K562 (cell line): ENCODE measurements around the gene CACNA1C. TPM values are rescaled to one million over a fixed set of nuclear protein-coding genes. Genes with fewer than 3 reads are reported as not detected.

Experiments used
- ATAC-seq: fragments of 200-7000 bp; cut with Tn5 transposase; 3 replicates; pipeline ENCODE4 v1.9.1; 2020; ENCODE audit warnings: moderate library complexity
- BruUV-seq: library from RNA; stranded (reverse); fragments of 400-500 nt; replicated peaks from 2 replicates; lab custom pipeline; 2021; lab: Mats Ljungman, UMichigan
- CTCF ChIA-PET: fragments of 300-600 bp; formaldehyde crosslinking; extraction: SDS; loops from one replicate; lab custom pipeline; 2021; ENCODE audit warnings: low intra/inter-chr PET ratio; lab: Yijun Ruan, JAX
- POLR2A ChIA-PET: fragments of 300-600, 350-650 bp; sonication (Branson Sonifier 250); formaldehyde crosslinking; extraction: SDS; loops from one replicate; lab custom pipeline; 2021; ENCODE audit warnings: antibody characterized with exemption, inconsistent platforms; lab: Yijun Ruan, JAX
- DNase-seq, 4 experiments: peaks; one replicate each; pipeline versions ENCODE4 v3.0.0 to v3.0.0-alpha.2; 2011 to 2018; ENCODE audit warnings: low spot score in 3 of 4, mixed read lengths in 3 of 4; ENCODE audit errors: extremely low read depth in 1 of 4
- FAIRE-seq: peaks from 2 replicates; lab custom pipeline; 2011; peaks lifted over from hg19 to GRCh38; lab: Jason Lieb, UNC
- H2AFZ ChIP-seq: 2 replicates; pipeline ENCODE4 v1.6.0; 2011; ENCODE audit warnings: low read depth, low read length, control low read depth, inconsistent platforms
- H3K27ac ChIP-seq: fragments of 200-600 bp; 3 replicates; pipeline ENCODE4 v1.8.0; 2011; ENCODE audit warnings: low read depth, mild to moderate bottlenecking, control low read depth, inconsistent platforms, low read length, moderate library complexity, mixed read lengths; ENCODE audit errors: extremely low read depth
- H3K27me3 ChIP-seq, 2 experiments: fragments of 300-600 bp in 1 of 2; 2 replicates in 1 of 2; 3 replicates in 1 of 2; pipeline versions ENCODE4 v1.6.0 to v1.8.0; 2011; ENCODE audit warnings: inconsistent platforms in 2 of 2, low read length in 2 of 2, mild to moderate bottlenecking in 1 of 2, mixed read lengths in 1 of 2, moderate library complexity in 1 of 2; ENCODE audit not compliant: control insufficient read depth in 2 of 2, insufficient read depth in 2 of 2
- H3K36me3 ChIP-seq: fragments of 300-600 bp; 3 replicates; pipeline ENCODE4 v1.8.0; 2011; ENCODE audit warnings: mild to moderate bottlenecking, low read length, inconsistent platforms; ENCODE audit not compliant: control insufficient read depth, insufficient read depth
- H3K4me1 ChIP-seq, 2 experiments: fragments of 200-600 bp in 1 of 2; replicated peaks in 1 of 2; 2 replicates in 1 of 2; 3 replicates in 1 of 2; pipeline versions ENCODE4 v1.5.1 to v1.8.0; 2011; ENCODE audit warnings: inconsistent platforms in 2 of 2, low read length in 2 of 2, mild to moderate bottlenecking in 1 of 2, mixed read lengths in 1 of 2, moderate library complexity in 1 of 2; ENCODE audit not compliant: control insufficient read depth in 2 of 2, insufficient read depth in 2 of 2
- H3K4me2 ChIP-seq: 2 replicates; pipeline ENCODE4 v1.6.1; 2011; ENCODE audit warnings: low read length, control low read depth, inconsistent platforms, mixed read lengths; ENCODE audit not compliant: insufficient read depth
- H3K4me3 ChIP-seq: fragments of 200-600 bp; sonication (generic), shearing (Covaris generic); 2 replicates; pipeline ENCODE4 v1.5.1; 2016; ENCODE audit warnings: control low read depth, inconsistent platforms
- H3K79me2 ChIP-seq: fragments of 200-600 bp; 3 replicates; pipeline ENCODE4 v1.8.0; 2011; ENCODE audit warnings: low read length, inconsistent platforms; ENCODE audit not compliant: control insufficient read depth, insufficient read depth
- H3K9ac ChIP-seq, 2 experiments: 2 replicates each; pipeline versions ENCODE4 v1.6.0 to v1.6.1; 2011; ENCODE audit warnings: low read depth in 2 of 2, low read length in 2 of 2, control low read depth in 1 of 2, inconsistent platforms in 1 of 2, mild to moderate bottlenecking in 1 of 2, mixed read lengths in 1 of 2; ENCODE audit not compliant: insufficient read depth in 1 of 2
- H3K9me1 ChIP-seq: one replicate; pipeline ENCODE4 v1.6.0; 2011; ENCODE audit warnings: inconsistent platforms, mild to moderate bottlenecking, low read length, moderate library complexity; ENCODE audit not compliant: control insufficient read depth, insufficient read depth
- H3K9me3 ChIP-seq: replicated peaks from 2 replicates; pipeline ENCODE4 v1.5.1; 2011; ENCODE audit warnings: low read depth, low read length, inconsistent platforms; ENCODE audit not compliant: control insufficient read depth, insufficient read depth
- H4K20me1 ChIP-seq: replicated peaks from 2 replicates; pipeline ENCODE4 v1.6.1; 2011; ENCODE audit warnings: low read length, inconsistent platforms, mixed read lengths; ENCODE audit not compliant: control insufficient read depth, insufficient read depth
- CBFA2T3 ChIP-seq: fragments of 450-650 bp; IDR thresholded peaks from 2 replicates; pipeline ENCODE4 v1.6.1; 2017
- ELF4 ChIP-seq: fragments of 450-650 bp; formaldehyde crosslinking; IDR thresholded peaks from 2 replicates; pipeline ENCODE4 v1.4.0; 2022; ENCODE audit warnings: missing genetic modification characterization
- FOXP1 ChIP-seq: sonication (generic); formaldehyde crosslinking; IDR thresholded peaks from 2 replicates; pipeline ENCODE4 v1.8.0; 2022; ENCODE audit warnings: mild to moderate bottlenecking, missing genetic modification reagents
- HDAC2 ChIP-seq: fragments of 450-650 bp; IDR thresholded peaks from 2 replicates; pipeline ENCODE4 v1.6.1; 2016; ENCODE audit warnings: mild to moderate bottlenecking
- HSF4 ChIP-seq: fragments of 250-450 bp; sonication (Bioruptor Pico); IDR thresholded peaks from 2 replicates; pipeline ENCODE4 v2.1.2; 2022; ENCODE audit warnings: mild to moderate bottlenecking, moderate library complexity, borderline replicate concordance
- MXI1 ChIP-seq: IDR thresholded peaks from 2 replicates; pipeline ENCODE4 v1.6.1; 2011; ENCODE audit warnings: low read depth, mild to moderate bottlenecking, improper control_type of control experiment, low read length
- PPARD ChIP-seq: fragments of 250-450 bp; sonication (Bioruptor Pico); IDR thresholded peaks from 2 replicates; pipeline ENCODE4 v1.8.0; 2022; ENCODE audit warnings: inconsistent platforms, mild to moderate bottlenecking, moderate library complexity
- ZNF212 ChIP-seq: fragments of 450-650 bp; formaldehyde crosslinking; IDR thresholded peaks from 2 replicates; pipeline ENCODE4 v1.4.0; 2020; ENCODE audit warnings: mild to moderate bottlenecking
- WGBS: fragments of 100-300 bp; shearing (Covaris generic); methylation state at CpG from one replicate; pipeline ENCODE4 v1.1.6; 2016; ENCODE audit warnings: low coverage, mixed read lengths; ENCODE audit not compliant: insufficient coverage; ENCODE audit errors: missing lambda C conversion rate; 5-methylcytosine and 5-hydroxymethylcytosine counted together
- in situ Hi-C: fragments of 300-500 bp; cut with MboI; formaldehyde crosslinking; loops from 4 replicates; pipeline ENCODE4 v1.15.0; 2018; ENCODE audit warnings: inconsistent platforms, mixed read lengths
- intact Hi-C: fragments of 100-400 bp; cut with micrococcal nuclease; formaldehyde crosslinking; loops from 2 replicates; pipeline ENCODE4 v1.14.2; 2022
- polyA plus RNA-seq, 8 experiments: library from polyadenylated mRNA; depleted of rRNA in 4 of 8; stranded (reverse) in 5 of 8; unstranded in 3 of 8; fragments of >200 nt; fragmentation: Nextera tagmentation in 2 of 8; fragmentation: Illumina TruSeq in 1 of 8; extraction: Ambion mirVana in 2 of 8; extraction: Trizol in 1 of 8; gene quantifications; 2 replicates each; pipeline versions ENCODE4 v1.2.1 to v1.2.3, GENCODE V29; 2011 to 2014; ENCODE audit warnings: inconsistent platforms in 1 of 8, missing spikeins in 1 of 8
- total RNA-seq, 7 experiments: library from RNA; depleted of rRNA in 6 of 7; stranded (reverse); fragments of >200 nt in 6 of 7; fragmentation: Illumina TruSeq in 2 of 7; extraction: Trizol in 2 of 7; gene quantifications; 2 replicates each; pipeline versions ENCODE4 v1.2.1 to v1.2.3, GENCODE V29; 2011 to 2021; ENCODE audit warnings: low replicate concordance in 1 of 7
- TF ChIP-seq, protein P1 (sequence below): fragments of 250-450 bp; sonication (Bioruptor Pico); IDR thresholded peaks from 2 replicates; pipeline ENCODE4 v1.4.0; 2020; ENCODE audit warnings: borderline replicate concordance
- TF ChIP-seq, protein P2 (sequence below): sonication (generic); formaldehyde crosslinking; IDR thresholded peaks from 2 replicates; pipeline ENCODE4 v1.8.0; 2023; ENCODE audit warnings: missing genetic modification reagents, mild to moderate bottlenecking, borderline replicate concordance
- TF ChIP-seq, protein P3 (sequence below): fragments of 450-650 bp; formaldehyde crosslinking; IDR thresholded peaks from 2 replicates; pipeline ENCODE4 v1.4.0; 2020; ENCODE audit warnings: mild to moderate bottlenecking, moderate library complexity

CACNA1C gene
- total and polyA plus RNA-seq, 9 of the 15 experiments (the other 6 are each of a cell fraction or from before 2014, with no cell fraction given) = not detected

DNA sequence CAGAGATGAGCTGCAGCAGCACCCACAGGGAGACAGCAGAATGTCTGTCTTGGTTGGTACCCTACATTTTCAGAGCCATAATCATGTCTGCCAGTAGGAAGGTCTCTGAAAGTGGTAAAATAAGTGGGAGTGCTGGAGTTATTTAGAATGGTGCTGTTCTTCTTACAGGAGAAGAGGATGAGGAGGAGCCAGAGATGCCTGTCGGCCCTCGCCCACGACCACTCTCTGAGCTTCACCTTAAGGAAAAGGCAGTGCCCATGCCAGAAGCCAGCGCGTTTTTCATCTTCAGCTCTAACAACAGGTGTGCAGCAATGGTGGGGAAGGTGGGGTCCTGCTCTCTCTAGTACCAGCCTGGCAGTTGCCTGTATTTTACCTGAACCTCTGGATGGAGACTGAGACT, 540.3 kb downstream of the CACNA1C start:
- H3K9me1 ChIP-seq = no peaks in the 10 kb centered on the region
- in situ Hi-C loops (no loop called here), intact Hi-C loops (no loop called here)
- DNase-seq = no peak
- no peaks in the 10 kb centered on the region for H3K36me3 ChIP-seq
- H3K4me1 ChIP-seq = no peaks in the 10 kb centered on the region
- H3K4me2 ChIP-seq = no peak overlapping the region
- no peak for ATAC-seq
- no peak overlapping the region for H3K27ac ChIP-seq
- no peak for FAIRE-seq
- no peak for TF ChIP-seq MXI1
- no peak for TF ChIP-seq FOXP1 (CRISPR knock-in tag)
- no peak for TF ChIP-seq ELF4 (CRISPR knock-in tag)
- TF ChIP-seq, protein P1, sequence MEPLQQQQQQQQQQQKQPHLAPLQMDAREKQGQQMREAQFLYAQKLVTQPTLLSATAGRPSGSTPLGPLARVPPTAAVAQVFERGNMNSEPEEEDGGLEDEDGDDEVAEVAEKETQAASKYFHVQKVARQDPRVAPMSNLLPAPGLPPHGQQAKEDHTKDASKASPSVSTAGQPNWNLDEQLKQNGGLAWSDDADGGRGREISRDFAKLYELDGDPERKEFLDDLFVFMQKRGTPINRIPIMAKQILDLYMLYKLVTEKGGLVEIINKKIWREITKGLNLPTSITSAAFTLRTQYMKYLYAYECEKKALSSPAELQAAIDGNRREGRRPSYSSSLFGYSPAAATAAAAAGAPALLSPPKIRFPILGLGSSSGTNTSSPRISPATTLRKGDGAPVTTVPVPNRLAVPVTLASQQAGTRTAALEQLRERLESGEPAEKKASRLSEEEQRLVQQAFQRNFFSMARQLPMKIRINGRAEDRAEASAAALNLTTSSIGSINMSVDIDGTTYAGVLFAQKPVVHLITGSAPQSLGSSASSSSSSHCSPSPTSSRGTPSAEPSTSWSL = no peak
- TF ChIP-seq, protein P2, sequence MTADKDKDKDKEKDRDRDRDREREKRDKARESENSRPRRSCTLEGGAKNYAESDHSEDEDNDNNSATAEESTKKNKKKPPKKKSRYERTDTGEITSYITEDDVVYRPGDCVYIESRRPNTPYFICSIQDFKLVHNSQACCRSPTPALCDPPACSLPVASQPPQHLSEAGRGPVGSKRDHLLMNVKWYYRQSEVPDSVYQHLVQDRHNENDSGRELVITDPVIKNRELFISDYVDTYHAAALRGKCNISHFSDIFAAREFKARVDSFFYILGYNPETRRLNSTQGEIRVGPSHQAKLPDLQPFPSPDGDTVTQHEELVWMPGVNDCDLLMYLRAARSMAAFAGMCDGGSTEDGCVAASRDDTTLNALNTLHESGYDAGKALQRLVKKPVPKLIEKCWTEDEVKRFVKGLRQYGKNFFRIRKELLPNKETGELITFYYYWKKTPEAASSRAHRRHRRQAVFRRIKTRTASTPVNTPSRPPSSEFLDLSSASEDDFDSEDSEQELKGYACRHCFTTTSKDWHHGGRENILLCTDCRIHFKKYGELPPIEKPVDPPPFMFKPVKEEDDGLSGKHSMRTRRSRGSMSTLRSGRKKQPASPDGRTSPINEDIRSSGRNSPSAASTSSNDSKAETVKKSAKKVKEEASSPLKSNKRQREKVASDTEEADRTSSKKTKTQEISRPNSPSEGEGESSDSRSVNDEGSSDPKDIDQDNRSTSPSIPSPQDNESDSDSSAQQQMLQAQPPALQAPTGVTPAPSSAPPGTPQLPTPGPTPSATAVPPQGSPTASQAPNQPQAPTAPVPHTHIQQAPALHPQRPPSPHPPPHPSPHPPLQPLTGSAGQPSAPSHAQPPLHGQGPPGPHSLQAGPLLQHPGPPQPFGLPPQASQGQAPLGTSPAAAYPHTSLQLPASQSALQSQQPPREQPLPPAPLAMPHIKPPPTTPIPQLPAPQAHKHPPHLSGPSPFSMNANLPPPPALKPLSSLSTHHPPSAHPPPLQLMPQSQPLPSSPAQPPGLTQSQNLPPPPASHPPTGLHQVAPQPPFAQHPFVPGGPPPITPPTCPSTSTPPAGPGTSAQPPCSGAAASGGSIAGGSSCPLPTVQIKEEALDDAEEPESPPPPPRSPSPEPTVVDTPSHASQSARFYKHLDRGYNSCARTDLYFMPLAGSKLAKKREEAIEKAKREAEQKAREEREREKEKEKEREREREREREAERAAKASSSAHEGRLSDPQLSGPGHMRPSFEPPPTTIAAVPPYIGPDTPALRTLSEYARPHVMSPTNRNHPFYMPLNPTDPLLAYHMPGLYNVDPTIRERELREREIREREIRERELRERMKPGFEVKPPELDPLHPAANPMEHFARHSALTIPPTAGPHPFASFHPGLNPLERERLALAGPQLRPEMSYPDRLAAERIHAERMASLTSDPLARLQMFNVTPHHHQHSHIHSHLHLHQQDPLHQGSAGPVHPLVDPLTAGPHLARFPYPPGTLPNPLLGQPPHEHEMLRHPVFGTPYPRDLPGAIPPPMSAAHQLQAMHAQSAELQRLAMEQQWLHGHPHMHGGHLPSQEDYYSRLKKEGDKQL (CRISPR knock-in tag) = no peak
- TF ChIP-seq HSF4 = no peak
- TF ChIP-seq ZNF212 = no peak
- TF ChIP-seq CBFA2T3 = no peak
- TF ChIP-seq, protein P3, sequence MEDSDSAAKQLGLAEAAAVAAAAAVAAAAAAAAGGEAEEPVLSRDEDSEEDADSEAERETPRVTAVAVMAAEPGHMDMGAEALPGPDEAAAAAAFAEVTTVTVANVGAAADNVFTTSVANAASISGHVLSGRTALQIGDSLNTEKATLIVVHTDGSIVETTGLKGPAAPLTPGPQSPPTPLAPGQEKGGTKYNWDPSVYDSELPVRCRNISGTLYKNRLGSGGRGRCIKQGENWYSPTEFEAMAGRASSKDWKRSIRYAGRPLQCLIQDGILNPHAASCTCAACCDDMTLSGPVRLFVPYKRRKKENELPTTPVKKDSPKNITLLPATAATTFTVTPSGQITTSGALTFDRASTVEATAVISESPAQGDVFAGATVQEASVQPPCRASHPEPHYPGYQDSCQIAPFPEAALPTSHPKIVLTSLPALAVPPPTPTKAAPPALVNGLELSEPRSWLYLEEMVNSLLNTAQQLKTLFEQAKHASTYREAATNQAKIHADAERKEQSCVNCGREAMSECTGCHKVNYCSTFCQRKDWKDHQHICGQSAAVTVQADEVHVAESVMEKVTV (CRISPR knock-in tag) = no peak
- no peak for TF ChIP-seq HDAC2
- no peak for TF ChIP-seq PPARD
- TF ChIP-seq, all 486 proteins: peak for 0
- H3K27me3 ChIP-seq = peaks cover 0 to 3% of the 10 kb centered on the region in 2 experiments; a peak in 2 of 5 replicates
- H3K9me3 ChIP-seq = no peaks in the 10 kb centered on the region
- H3K9ac ChIP-seq = no peak overlapping the region
- H3K79me2 ChIP-seq = no peaks in the 10 kb centered on the region
- WGBS = 0% methylated on average over 5 of the region's 5 CpGs
- H4K20me1 ChIP-seq = 0 out of 2 replicates have a peak, but pooled peaks cover 1% of the 10 kb centered on the region
- H2AFZ ChIP-seq = no peak overlapping the region
- no TSS peak for BruUV-seq
- H3K4me3 ChIP-seq = no peak overlapping the region
- CTCF ChIA-PET = no interaction called here
- POLR2A ChIA-PET = interaction anchor here (0.6 kb wide), 1 partner anchor 191 kb away, joined by 5 read pairs; no protein-coding TSS in a partner anchor
